ENCODE measurements around the gene GRIN2A.

GRIN2A gene

GRCh38 chr16:10156099-10156498, 26.1 kb downstream of the GRIN2A start:
- no peaks in the 10 kb centered on the region for H3K27me3 ChIP-seq (ENCODE audit: insufficient read depth, low read length)
- no peak overlapping the region for H3K27ac ChIP-seq (ENCODE audit: low read length)
- no peaks in the 10 kb centered on the region for H3K36me3 ChIP-seq (ENCODE audit: insufficient read depth, low read depth, low read length)
- H3K4me1 ChIP-seq (ENCODE audit: insufficient read depth, low read length): no peaks in the 10 kb centered on the region
- no peak overlapping the region for H3K9ac ChIP-seq (ENCODE audit: low read depth, low read length)
- no peak overlapping the region for H3K4me3 ChIP-seq (ENCODE audit: low read length)
- H3K9me3 ChIP-seq (ENCODE audit: insufficient read depth, low read depth, low read length): no peaks in the 10 kb centered on the region

GRCh38 chr16:10154389-10154788, 27.8 kb downstream of the GRIN2A start:
- H3K9ac ChIP-seq (ENCODE audit: low read depth, low read length): no peak overlapping the region
- no peaks in the 10 kb centered on the region for H3K4me1 ChIP-seq (ENCODE audit: insufficient read depth, low read length)
- no peaks in the 10 kb centered on the region for H3K36me3 ChIP-seq (ENCODE audit: insufficient read depth, low read depth, low read length)
- H3K27me3 ChIP-seq (ENCODE audit: insufficient read depth, low read length): no peaks in the 10 kb centered on the region
- no peaks in the 10 kb centered on the region for H3K9me3 ChIP-seq (ENCODE audit: insufficient read depth, low read depth, low read length)
- no peak overlapping the region for H3K4me3 ChIP-seq (ENCODE audit: low read length)
- no peak overlapping the region for H3K27ac ChIP-seq (ENCODE audit: low read length)

GRCh38 chr16:10153985-10154384, 28.2 kb downstream of the GRIN2A start:
- no peaks in the 10 kb centered on the region for H3K36me3 ChIP-seq (ENCODE audit: insufficient read depth, low read depth, low read length)
- no peaks in the 10 kb centered on the region for H3K27me3 ChIP-seq (ENCODE audit: insufficient read depth, low read length)
- H3K4me1 ChIP-seq (ENCODE audit: insufficient read depth, low read length): no peaks in the 10 kb centered on the region
- H3K9me3 ChIP-seq (ENCODE audit: insufficient read depth, low read depth, low read length): no peaks in the 10 kb centered on the region
- H3K27ac ChIP-seq (ENCODE audit: low read length): no peak overlapping the region
- no peak overlapping the region for H3K9ac ChIP-seq (ENCODE audit: low read depth, low read length)
- H3K4me3 ChIP-seq (ENCODE audit: low read length): no peak overlapping the region

- H3K4me3 ChIP-seq (ENCODE audit: low read length): no peak overlapping the region
- H3K9me3 ChIP-seq (ENCODE audit: insufficient read depth, low read depth, low read length): no peaks in the 10 kb centered on the region
- no peaks in the 10 kb centered on the region for H3K36me3 ChIP-seq (ENCODE audit: insufficient read depth, low read depth, low read length)
- H3K27me3 ChIP-seq (ENCODE audit: insufficient read depth, low read length): no peaks in the 10 kb centered on the region
- no peak overlapping the region for H3K9ac ChIP-seq (ENCODE audit: low read depth, low read length)
- H3K4me1 ChIP-seq (ENCODE audit: insufficient read depth, low read length): no peaks in the 10 kb centered on the region
- no peak overlapping the region for H3K27ac ChIP-seq (ENCODE audit: low read length)
These were observed 30.5 kb downstream of the GRIN2A start for GRCh38 chr16:10151718-10152117.

- Histone ChIP-seq H3K36me3 (ENCODE audit: insufficient read depth, low read depth, low read length) (no peaks in the 10 kb centered on the region), H3K27ac (ENCODE audit: low read length) (no peak overlapping the region), H3K4me1 (ENCODE audit: insufficient read depth, low read length) (no peaks in the 10 kb centered on the region), H3K27me3 (ENCODE audit: insufficient read depth, low read length) (no peaks in the 10 kb centered on the region), H3K9ac (ENCODE audit: low read depth, low read length) (no peak overlapping the region), H3K9me3 (ENCODE audit: insufficient read depth, low read depth, low read length) (no peaks in the 10 kb centered on the region), H3K4me3 (ENCODE audit: low read length) (no peak overlapping the region)
These were observed 31.3 kb downstream of the GRIN2A start for GRCh38 chr16:10150906-10151305.

- Histone ChIP-seq H3K36me3 (ENCODE audit: insufficient read depth, low read depth, low read length) (no peaks in the 10 kb centered on the region), H3K4me3 (ENCODE audit: low read length) (no peak overlapping the region), H3K9ac (ENCODE audit: low read depth, low read length) (no peak overlapping the region), H3K27me3 (ENCODE audit: insufficient read depth, low read length) (no peaks in the 10 kb centered on the region), H3K27ac (ENCODE audit: low read length) (no peak overlapping the region), H3K9me3 (ENCODE audit: insufficient read depth, low read depth, low read length) (no peaks in the 10 kb centered on the region), H3K4me1 (ENCODE audit: insufficient read depth, low read length) (no peaks in the 10 kb centered on the region)
These were observed 36.6 kb downstream of the GRIN2A start for GRCh38 chr16:10145542-10146035.

DNA sequence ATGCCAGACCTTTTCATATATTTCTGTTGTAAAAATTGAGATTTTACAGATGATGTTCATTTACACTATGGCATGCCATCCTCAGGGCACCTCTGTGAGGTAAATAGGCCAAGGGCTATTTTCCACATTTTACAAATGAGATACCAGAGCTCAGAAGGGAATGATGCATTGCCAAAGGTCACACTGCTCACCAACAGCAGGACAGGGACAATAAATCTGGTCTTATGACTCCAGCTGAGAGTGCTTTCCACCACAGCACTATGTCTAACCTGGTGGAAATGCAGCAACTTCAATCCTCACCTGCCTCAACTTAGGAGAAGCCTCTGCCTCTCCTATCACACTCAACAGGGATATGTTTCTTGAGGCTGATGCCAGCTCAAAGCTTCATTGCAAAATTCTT, 40.6 kb downstream of the GRIN2A start:
- H3K9ac ChIP-seq (ENCODE audit: low read depth, low read length): no peak overlapping the region
- H3K4me1 ChIP-seq (ENCODE audit: insufficient read depth, low read length): no peaks in the 10 kb centered on the region
- no peaks in the 10 kb centered on the region for H3K9me3 ChIP-seq (ENCODE audit: insufficient read depth, low read depth, low read length)
- H3K4me3 ChIP-seq (ENCODE audit: low read length): no peak overlapping the region
- no peaks in the 10 kb centered on the region for H3K27me3 ChIP-seq (ENCODE audit: insufficient read depth, low read length)
- no peak overlapping the region for H3K27ac ChIP-seq (ENCODE audit: low read length)
- no peaks in the 10 kb centered on the region for H3K36me3 ChIP-seq (ENCODE audit: insufficient read depth, low read depth, low read length)

GRCh38 chr16:10138881-10139280, 43.3 kb downstream of the GRIN2A start:
- no peaks in the 10 kb centered on the region for H3K36me3 ChIP-seq (ENCODE audit: insufficient read depth, low read depth, low read length)
- no peak overlapping the region for H3K9ac ChIP-seq (ENCODE audit: low read depth, low read length)
- no peaks in the 10 kb centered on the region for H3K9me3 ChIP-seq (ENCODE audit: insufficient read depth, low read depth, low read length)
- no peaks in the 10 kb centered on the region for H3K4me1 ChIP-seq (ENCODE audit: insufficient read depth, low read length)
- H3K27me3 ChIP-seq (ENCODE audit: insufficient read depth, low read length): no peaks in the 10 kb centered on the region
- no peak overlapping the region for H3K4me3 ChIP-seq (ENCODE audit: low read length)
- H3K27ac ChIP-seq (ENCODE audit: low read length): no peak overlapping the region

DNA sequence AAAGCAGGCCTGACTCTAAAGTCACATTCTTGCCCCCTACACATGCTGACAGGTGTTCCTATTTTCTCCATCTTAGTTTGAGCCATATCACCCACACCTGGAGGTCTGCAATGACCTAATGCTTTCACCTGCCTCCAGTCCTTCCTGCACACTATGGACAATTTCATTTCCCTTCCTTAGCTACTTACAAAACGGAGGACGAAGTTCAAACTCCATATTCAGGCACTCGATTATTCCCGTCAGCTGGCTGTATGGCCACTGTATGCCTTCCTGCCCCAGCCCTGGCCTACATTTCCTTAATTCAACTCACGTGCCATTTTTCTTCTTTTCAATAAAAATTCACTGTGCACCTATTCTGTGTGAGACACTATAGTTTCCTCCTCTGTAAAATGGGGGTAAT, 44.9 kb downstream of the GRIN2A start:
- Histone ChIP-seq H3K27me3 (ENCODE audit: insufficient read depth, low read length) (no peaks in the 10 kb centered on the region), H3K4me3 (ENCODE audit: low read length) (no peak overlapping the region), H3K9me3 (ENCODE audit: insufficient read depth, low read depth, low read length) (no peaks in the 10 kb centered on the region), H3K9ac (ENCODE audit: low read depth, low read length) (no peak overlapping the region), H3K4me1 (ENCODE audit: insufficient read depth, low read length) (no peaks in the 10 kb centered on the region), H3K36me3 (ENCODE audit: insufficient read depth, low read depth, low read length) (no peaks in the 10 kb centered on the region), H3K27ac (ENCODE audit: low read length) (no peak overlapping the region)

GRCh38 chr16:10136916-10137315, 45.3 kb downstream of the GRIN2A start:
- no peaks in the 10 kb centered on the region for H3K9me3 ChIP-seq (ENCODE audit: insufficient read depth, low read depth, low read length)
- H3K27ac ChIP-seq (ENCODE audit: low read length): no peak overlapping the region
- H3K36me3 ChIP-seq (ENCODE audit: insufficient read depth, low read depth, low read length): no peaks in the 10 kb centered on the region
- H3K27me3 ChIP-seq (ENCODE audit: insufficient read depth, low read length): no peaks in the 10 kb centered on the region
- H3K4me3 ChIP-seq (ENCODE audit: low read length): no peak overlapping the region
- H3K4me1 ChIP-seq (ENCODE audit: insufficient read depth, low read length): no peaks in the 10 kb centered on the region
- H3K9ac ChIP-seq (ENCODE audit: low read depth, low read length): no peak overlapping the region

DNA sequence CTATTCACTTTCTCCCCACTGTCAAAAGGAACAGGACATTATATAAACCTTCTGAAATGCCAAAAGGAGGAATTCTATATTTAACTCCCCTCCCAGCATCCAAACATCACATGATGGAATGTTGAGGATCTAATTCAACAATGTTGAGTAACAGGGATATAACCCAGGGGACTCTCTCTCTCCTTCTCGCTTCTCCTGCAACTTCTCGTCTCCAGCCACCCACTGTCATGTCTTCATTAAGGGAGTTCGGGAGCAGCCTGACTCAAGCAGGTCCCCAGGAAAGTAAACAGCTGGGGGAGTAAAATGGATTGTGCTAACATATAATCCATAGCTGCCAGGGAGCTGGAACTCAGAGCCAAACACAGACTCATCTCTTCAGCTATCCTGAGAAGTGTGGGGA, 51.7 kb downstream of the GRIN2A start:
- H3K27me3 ChIP-seq (ENCODE audit: insufficient read depth, low read length): no peaks in the 10 kb centered on the region
- H3K4me3 ChIP-seq (ENCODE audit: low read length): no peak overlapping the region
- H3K36me3 ChIP-seq (ENCODE audit: insufficient read depth, low read depth, low read length): no peaks in the 10 kb centered on the region
- no peaks in the 10 kb centered on the region for H3K4me1 ChIP-seq (ENCODE audit: insufficient read depth, low read length)
- no peaks in the 10 kb centered on the region for H3K9me3 ChIP-seq (ENCODE audit: insufficient read depth, low read depth, low read length)
- no peak overlapping the region for H3K9ac ChIP-seq (ENCODE audit: low read depth, low read length)
- H3K27ac ChIP-seq (ENCODE audit: low read length): no peak overlapping the region

DNA sequence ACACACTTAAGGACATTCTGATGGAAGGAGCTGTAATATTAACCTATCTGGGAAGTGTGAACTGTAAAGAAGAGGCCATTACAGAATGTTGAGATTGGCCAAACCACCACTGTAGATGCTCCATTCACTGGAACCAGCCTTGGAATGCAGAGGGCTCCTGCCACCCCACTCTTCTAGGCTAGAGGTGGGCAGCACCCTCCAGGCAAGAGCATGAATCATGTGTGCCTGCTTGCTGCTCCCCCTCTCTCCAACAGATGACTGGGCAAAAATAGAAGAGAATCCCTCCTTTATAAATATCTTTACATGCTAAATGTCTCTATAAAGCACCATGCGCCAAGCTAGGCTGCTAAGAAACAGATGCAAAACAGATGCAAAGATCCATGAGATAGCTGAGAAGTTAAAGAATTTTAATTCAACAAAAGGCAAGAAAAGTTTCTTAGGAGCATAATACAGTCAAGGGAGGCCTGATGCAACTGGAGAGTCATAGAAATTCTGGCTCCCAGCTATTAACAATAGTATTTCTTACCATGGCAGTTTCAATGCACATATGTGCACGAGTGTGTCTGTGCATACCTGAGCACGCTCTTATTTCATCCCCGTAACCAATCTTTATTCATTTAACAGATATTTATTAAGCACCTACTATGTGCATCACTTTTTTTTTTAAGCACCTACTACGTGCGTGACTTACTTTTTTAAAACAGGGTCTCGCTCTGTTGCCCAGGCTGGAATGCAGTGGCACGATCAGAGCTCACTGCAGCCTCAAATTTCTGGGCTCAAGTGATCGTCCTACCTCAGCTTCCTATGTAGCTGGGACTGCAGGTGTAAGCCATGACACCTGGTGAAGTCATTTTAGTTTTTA, 53.6 kb downstream of the GRIN2A start:
- Histone ChIP-seq H3K27me3 (ENCODE audit: insufficient read depth, low read length) (no peaks in the 10 kb centered on the region), H3K9me3 (ENCODE audit: insufficient read depth, low read depth, low read length) (no peaks in the 10 kb centered on the region), H3K36me3 (ENCODE audit: insufficient read depth, low read depth, low read length) (no peaks in the 10 kb centered on the region), H3K4me3 (ENCODE audit: low read length) (no peak overlapping the region), H3K4me1 (ENCODE audit: insufficient read depth, low read length) (no peaks in the 10 kb centered on the region), H3K9ac (ENCODE audit: low read depth, low read length) (no peak overlapping the region), H3K27ac (ENCODE audit: low read length) (no peak overlapping the region)

Measured in iPS-20b (cell line).